Breast epithelium (tissue), 3 donors: Measurements from ENCODE around the gene B3GAT2.

Source experiments
- CTCF ChIP-seq, 3 donors: fragments of 450-650 bp; IDR thresholded peaks; one replicate each; pipeline ENCODE4 v1.5.1; 2016 to 2017; ENCODE audit warnings: antibody characterized with exemption in 3 of 3, mild to moderate bottlenecking in 3 of 3, moderate library complexity in 3 of 3
- POLR2A ChIP-seq: fragments of 450-650 bp; IDR thresholded peaks from one replicate; pipeline ENCODE4 v1.6.1; 2016; ENCODE audit warnings: antibody characterized with exemption, mild to moderate bottlenecking, moderate library complexity
- POLR2AphosphoS5 ChIP-seq, 3 donors: sonication (generic); formaldehyde crosslinking; IDR thresholded peaks; one replicate each; pipeline ENCODE4 v1.6.1; 2017; ENCODE audit warnings: antibody characterized with exemption in 3 of 3

GRCh38 chr6:70849348-70850069, 107.4 kb downstream of the B3GAT2 start:
- TF ChIP-seq POLR2A (no peak), CTCF (IDR thresholded peaks at IDR 0.05) (no peak), POLR2AphosphoS5 (IDR thresholded peaks at IDR 0.05) (no peak)
